ENCODE data around the gene SLC24A3.

DNA sequence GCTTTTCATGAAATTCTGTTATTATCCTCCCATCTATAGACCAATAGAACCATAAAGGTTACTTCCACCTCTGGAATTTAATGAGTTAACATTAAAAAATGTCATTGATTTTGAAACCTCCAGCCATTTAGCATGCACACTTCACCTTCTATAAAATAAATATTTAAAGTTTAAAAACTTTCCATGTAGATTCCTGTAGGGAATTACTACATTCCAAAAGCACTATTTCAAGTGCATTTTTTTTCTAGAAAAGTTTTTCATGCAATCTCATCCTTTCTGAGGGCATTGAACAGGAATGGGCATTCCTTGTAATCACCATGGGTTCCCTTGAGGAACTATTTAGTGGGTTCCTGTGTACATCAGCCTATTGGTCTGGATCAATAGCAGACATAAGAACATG is 291.8 kb downstream of the SLC24A3 start:
- TF ChIP-seq, protein P1, sequence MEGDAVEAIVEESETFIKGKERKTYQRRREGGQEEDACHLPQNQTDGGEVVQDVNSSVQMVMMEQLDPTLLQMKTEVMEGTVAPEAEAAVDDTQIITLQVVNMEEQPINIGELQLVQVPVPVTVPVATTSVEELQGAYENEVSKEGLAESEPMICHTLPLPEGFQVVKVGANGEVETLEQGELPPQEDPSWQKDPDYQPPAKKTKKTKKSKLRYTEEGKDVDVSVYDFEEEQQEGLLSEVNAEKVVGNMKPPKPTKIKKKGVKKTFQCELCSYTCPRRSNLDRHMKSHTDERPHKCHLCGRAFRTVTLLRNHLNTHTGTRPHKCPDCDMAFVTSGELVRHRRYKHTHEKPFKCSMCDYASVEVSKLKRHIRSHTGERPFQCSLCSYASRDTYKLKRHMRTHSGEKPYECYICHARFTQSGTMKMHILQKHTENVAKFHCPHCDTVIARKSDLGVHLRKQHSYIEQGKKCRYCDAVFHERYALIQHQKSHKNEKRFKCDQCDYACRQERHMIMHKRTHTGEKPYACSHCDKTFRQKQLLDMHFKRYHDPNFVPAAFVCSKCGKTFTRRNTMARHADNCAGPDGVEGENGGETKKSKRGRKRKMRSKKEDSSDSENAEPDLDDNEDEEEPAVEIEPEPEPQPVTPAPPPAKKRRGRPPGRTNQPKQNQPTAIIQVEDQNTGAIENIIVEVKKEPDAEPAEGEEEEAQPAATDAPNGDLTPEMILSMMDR (IDR thresholded peaks at IDR 0.05) = no peak
- TF ChIP-seq EZH2phosphoT487 (IDR thresholded peaks at IDR 0.05) = no peak
